Activated CD8-positive, alpha-beta T cell treated with anti-CD3 and anti-CD28 coated beads for 36 hours (primary cell): ENCODE measurements around the gene IFNE. TPM values are rescaled to one million over a fixed set of nuclear protein-coding genes. Genes with fewer than 3 reads are reported as not detected.

ENCODE experiments used
- ATAC-seq: fragments of 200-7000 bp; cut with Tn5 transposase; one replicate; pipeline ENCODE4 v1.10.0; 2021; ENCODE audit warnings: mild to moderate bottlenecking, moderate library complexity
- CTCF ChIA-PET: fragments of 350-600 bp; sonication (Branson Sonifier 250); formaldehyde crosslinking; loops from one replicate; lab custom pipeline; 2021; ENCODE audit warnings: antibody characterized with exemption; lab: Charles Lee
- POLR2A ChIA-PET: fragments of 350-600 bp; sonication (Branson Sonifier 250); formaldehyde crosslinking; loops from one replicate; lab custom pipeline; 2021; ENCODE audit warnings: antibody characterized with exemption; lab: Charles Lee
- DNase-seq: peaks from one replicate; pipeline ENCODE4 v3.0.0-alpha.2; 2020
- H3K27ac Mint-ChIP-seq: one replicate; pipeline ENCODE4 v1.8.0; 2021; ENCODE audit warnings: mild to moderate bottlenecking, mixed read lengths
- H3K27me3 Mint-ChIP-seq: one replicate; pipeline ENCODE4 v1.8.0; 2021; ENCODE audit warnings: mixed read lengths
- H3K36me3 Mint-ChIP-seq: one replicate; pipeline ENCODE4 v1.8.0; 2021; ENCODE audit warnings: low read depth, mixed read lengths
- H3K4me1 Mint-ChIP-seq: one replicate; pipeline ENCODE4 v1.8.0; 2021; ENCODE audit warnings: low read depth, mixed read lengths
- H3K4me3 Mint-ChIP-seq: one replicate; pipeline ENCODE4 v1.8.0; 2021; ENCODE audit warnings: mild to moderate bottlenecking, moderate library complexity, mixed read lengths
- H3K9me3 Mint-ChIP-seq: one replicate; pipeline ENCODE4 v1.8.0; 2021; ENCODE audit warnings: mixed read lengths
- CTCF ChIP-seq: fragments of 200-600 bp; IDR thresholded peaks from one replicate; pipeline ENCODE4 v1.8.0; 2022; ENCODE audit warnings: antibody characterized with exemption, mild to moderate bottlenecking
- intact Hi-C: fragments of 100-400 bp; cut with micrococcal nuclease; formaldehyde crosslinking; loops from one replicate; pipeline ENCODE4 v1.10.0; 2022
- total RNA-seq, 2 experiments: library from RNA; stranded (reverse); gene quantifications; one replicate each; pipeline ENCODE4 v1.2.3, GENCODE V29; 2021

IFNE gene
- total RNA-seq, 2 experiments from 2014 or later, result not detected

- Mint-ChIP-seq H3K4me1 (peaks cover 11% of the 10 kb centered on the region), H3K9me3 (no peaks in the 10 kb centered on the region), H3K27ac (no peak overlapping the region), H3K4me3 (no peak overlapping the region), H3K27me3 (peaks cover 8% of the 10 kb centered on the region), H3K36me3 (no peaks in the 10 kb centered on the region)
- no peak for TF ChIP-seq CTCF
- intact Hi-C loops, result loop anchor here (10.0 kb wide), 1 partner anchor 137 kb away; no protein-coding TSS in a partner anchor
- ChIA-PET CTCF (interaction anchor here (2.0 to 2.1 kb wide), 2 partner anchors 11 to 43 kb away, joined by 6 to 7 read pairs; no protein-coding TSS in a partner anchor), POLR2A (no interaction called here)
- DNase-seq (no peak), ATAC-seq (peak; percentile 37)
Measured at GRCh38 chr9:21477466-21477865, 4.6 kb downstream of the IFNE start.

DNA sequence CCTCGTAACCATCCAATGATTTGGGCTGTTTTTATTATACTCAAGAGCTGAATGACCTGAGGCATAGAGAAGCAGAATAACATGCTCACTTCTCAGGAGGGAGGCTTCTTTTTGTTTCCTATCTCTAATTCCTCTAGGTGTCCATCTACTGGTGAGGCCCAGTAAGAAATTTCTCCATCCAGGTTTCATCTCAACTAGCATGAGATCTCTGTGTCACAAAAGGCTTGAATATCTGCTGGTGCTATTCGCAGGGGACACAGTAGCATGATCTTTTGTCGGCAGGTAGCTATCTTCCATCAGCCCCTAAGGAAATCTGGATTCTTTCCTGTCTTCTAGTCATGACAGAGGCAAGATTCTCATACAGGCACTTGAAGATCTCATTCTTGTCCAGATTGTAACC is 8.9 kb downstream of the IFNE start:
- no peak for ATAC-seq
- H3K27ac Mint-ChIP-seq, result no peak overlapping the region
- DNase-seq, result no peak
- peaks cover 8% of the 10 kb centered on the region for H3K27me3 Mint-ChIP-seq
- no peak overlapping the region for H3K4me3 Mint-ChIP-seq
- intact Hi-C loops, result loop anchor here (10.0 kb wide), 1 partner anchor 142 kb away; no protein-coding TSS in a partner anchor
- ChIA-PET POLR2A (no interaction called here), CTCF (interaction anchor here (1.2 to 1.3 kb wide), 2 partner anchors 24 to 317 kb away, joined by 3 read pairs; no protein-coding TSS in a partner anchor)
- H3K9me3 Mint-ChIP-seq, result no peaks in the 10 kb centered on the region
- TF ChIP-seq CTCF, result no peak
- H3K36me3 Mint-ChIP-seq, result no peaks in the 10 kb centered on the region
- H3K4me1 Mint-ChIP-seq, result peaks cover 2% of the 10 kb centered on the region

DNA sequence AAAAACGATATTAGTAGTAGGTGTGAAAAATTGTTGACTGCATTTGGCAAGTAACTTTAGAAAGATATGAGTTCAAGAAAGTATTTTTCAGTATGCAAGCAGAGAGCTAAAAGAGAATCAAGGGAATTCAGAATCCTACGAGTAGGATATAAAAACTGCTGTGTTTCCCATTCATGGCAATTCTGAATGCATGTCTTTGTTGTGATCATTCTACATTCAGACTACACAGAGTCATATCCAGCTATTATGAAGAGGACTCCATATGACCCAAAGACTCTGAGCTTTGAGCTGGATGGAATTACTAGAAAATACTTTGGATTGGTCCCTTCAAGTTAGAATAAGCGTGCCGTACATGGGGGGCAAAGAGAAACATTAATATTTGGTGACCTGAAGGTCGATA is 12.0 kb downstream of the IFNE start:
- CTCF ChIA-PET, result interaction anchor here (1.2 kb wide), 2 partner anchors 31 to 239 kb away, joined by 3 to 4 read pairs; no protein-coding TSS in a partner anchor
- intact Hi-C loops, result loop anchor here (10.0 kb wide), 1 partner anchor 145 kb away; no protein-coding TSS in a partner anchor
- DNase-seq, result no peak
- no peaks in the 10 kb centered on the region for H3K36me3 Mint-ChIP-seq
- H3K4me1 Mint-ChIP-seq, result no peaks in the 10 kb centered on the region
- no peak for ATAC-seq
- no peak overlapping the region for H3K4me3 Mint-ChIP-seq
- peaks cover 8% of the 10 kb centered on the region for H3K27me3 Mint-ChIP-seq
- POLR2A ChIA-PET, result no interaction called here
- H3K27ac Mint-ChIP-seq, result no peak overlapping the region
- no peaks in the 10 kb centered on the region for H3K9me3 Mint-ChIP-seq
- no peak for TF ChIP-seq CTCF

DNA sequence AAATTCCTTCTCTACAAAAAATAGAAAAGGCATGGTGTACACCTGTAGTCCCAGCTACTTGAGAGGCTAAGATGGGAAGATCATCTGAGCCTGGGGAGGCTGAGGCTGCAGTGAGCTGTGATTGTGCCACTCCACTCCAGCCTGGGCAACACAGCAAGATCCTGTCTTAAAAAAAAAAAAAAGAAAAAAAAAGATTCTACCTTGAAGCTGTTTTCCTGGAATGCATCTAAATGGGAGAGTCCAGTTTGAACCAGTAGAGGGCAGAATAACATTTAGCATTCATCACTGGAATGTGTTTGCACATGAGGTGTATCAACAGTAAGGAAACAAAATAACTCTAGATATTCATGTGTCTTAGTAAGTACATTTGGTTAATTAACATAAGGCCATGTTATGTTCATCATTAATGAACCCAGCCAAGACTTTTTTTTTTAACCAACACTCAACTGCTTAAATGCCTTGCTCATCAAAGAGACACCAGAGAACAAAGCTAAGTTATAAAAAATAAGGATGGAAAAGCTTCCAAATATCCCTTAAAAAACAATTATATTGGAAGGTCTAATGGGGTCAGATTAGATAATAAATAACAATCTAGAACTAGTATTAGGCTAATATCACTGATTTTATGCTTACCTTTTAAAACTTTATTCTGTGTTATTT is 16.1 kb downstream of the IFNE start:
- ChIA-PET POLR2A (no interaction called here), CTCF (interaction anchor here (0.6 to 2.1 kb wide), 47 partner anchors 8 to 339 kb away, joined by 3 to 19 read pairs (median 4); no protein-coding TSS in a partner anchor)
- Mint-ChIP-seq H3K27ac (no peak overlapping the region), H3K9me3 (peaks cover 14% of the 10 kb centered on the region), H3K36me3 (no peaks in the 10 kb centered on the region), H3K4me3 (no peak overlapping the region), H3K4me1 (no peaks in the 10 kb centered on the region), H3K27me3 (no peaks in the 10 kb centered on the region)
- DNase-seq, result no peak
- intact Hi-C loops, result loop anchor here (2.0 to 10.0 kb wide), 2 partner anchors 219 to 323 kb away; no protein-coding TSS in a partner anchor
- TF ChIP-seq CTCF, result peak; percentile 73
- peak; percentile 77 for ATAC-seq

DNA sequence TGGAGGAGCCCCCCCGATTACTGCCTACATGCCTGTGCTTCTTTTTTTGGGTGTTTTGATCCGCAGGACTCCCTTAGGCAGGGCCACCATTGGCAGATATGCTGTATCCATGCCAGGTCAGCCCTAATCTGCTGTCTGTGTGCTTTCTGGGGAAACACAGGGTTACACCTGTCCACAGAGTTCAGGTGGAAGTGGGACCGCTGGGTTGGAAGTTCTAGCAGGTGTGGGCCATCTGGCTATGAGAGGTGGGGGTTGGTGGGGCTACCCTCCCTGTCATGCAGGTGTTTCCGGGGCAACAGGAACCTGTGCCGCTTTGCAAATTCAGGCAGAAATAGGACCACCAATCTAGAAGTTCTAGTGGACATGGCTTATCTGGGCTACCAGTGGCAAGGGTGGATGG is 17.0 kb downstream of the IFNE start:
- no peaks in the 10 kb centered on the region for H3K36me3 Mint-ChIP-seq

More for the DNA sequence above, 17.0 kb downstream of the IFNE start:
- Mint-ChIP-seq H3K9me3 (peaks cover 14% of the 10 kb centered on the region), H3K4me3 (no peak overlapping the region), H3K27ac (no peak overlapping the region), H3K27me3 (no peaks in the 10 kb centered on the region), H3K4me1 (no peaks in the 10 kb centered on the region)
- DNase-seq, result no peak
- intact Hi-C loops, result loop anchor here (10.0 kb wide), 1 partner anchor 220 kb away; no protein-coding TSS in a partner anchor
- no peak for TF ChIP-seq CTCF
- ChIA-PET POLR2A (interaction anchor here (0.6 kb wide), 1 partner anchor 322 kb away, joined by 3 read pairs; no protein-coding TSS in a partner anchor), CTCF (interaction anchor here (0.7 to 2.1 kb wide), 24 partner anchors 10 to 331 kb away, joined by 3 to 19 read pairs (median 4); no protein-coding TSS in a partner anchor)
- no peak for ATAC-seq
